Measurements from ENCODE around the gene CLEC20A.

CLEC20A gene

DNA sequence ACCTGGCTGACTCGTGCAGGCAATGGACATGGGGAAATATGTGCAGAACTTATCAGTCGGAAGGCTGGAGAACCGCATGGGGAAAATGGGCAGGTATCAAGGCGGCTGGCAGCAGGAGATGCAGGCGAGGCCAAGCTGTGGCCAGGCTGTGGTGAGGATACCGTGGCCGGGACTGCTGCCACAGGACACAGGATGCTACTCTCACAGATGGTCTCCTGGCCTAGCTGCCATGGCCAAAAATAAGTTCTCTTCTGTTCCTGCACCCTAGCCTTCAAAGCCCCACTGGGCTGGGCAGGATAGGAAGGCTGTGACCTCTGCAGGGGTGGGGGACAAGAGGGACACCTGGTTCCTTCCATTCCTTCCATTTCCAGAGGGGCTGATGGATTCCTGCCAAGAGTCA, 42.5 kb upstream of the CLEC20A start:
- H3K36me3 ChIP-seq (ENCODE audit: insufficient read depth, low read length) = no peaks in the 10 kb centered on the region
- no peak overlapping the region for H3K4me3 ChIP-seq
- no peak overlapping the region for H3K27ac ChIP-seq
- DNase-seq (ENCODE audit: low read depth, low spot score) = no peak
- H3K9ac ChIP-seq (ENCODE audit: insufficient read length) = no peak overlapping the region
- no peaks in the 10 kb centered on the region for H3K9me3 ChIP-seq (ENCODE audit: low read depth, low read length)
- TF ChIP-seq FOXP2 (optimal IDR thresholded peaks at IDR 0.05; ENCODE audit: control extremely low read depth, extremely low read length, insufficient read depth) (no peak), EZH2 (IDR thresholded peaks at IDR 0.05) (no peak), POLR2AphosphoS5 (IDR thresholded peaks at IDR 0.05; ENCODE audit: borderline replicate concordance, low read depth, low read length) (no peak)

DNA sequence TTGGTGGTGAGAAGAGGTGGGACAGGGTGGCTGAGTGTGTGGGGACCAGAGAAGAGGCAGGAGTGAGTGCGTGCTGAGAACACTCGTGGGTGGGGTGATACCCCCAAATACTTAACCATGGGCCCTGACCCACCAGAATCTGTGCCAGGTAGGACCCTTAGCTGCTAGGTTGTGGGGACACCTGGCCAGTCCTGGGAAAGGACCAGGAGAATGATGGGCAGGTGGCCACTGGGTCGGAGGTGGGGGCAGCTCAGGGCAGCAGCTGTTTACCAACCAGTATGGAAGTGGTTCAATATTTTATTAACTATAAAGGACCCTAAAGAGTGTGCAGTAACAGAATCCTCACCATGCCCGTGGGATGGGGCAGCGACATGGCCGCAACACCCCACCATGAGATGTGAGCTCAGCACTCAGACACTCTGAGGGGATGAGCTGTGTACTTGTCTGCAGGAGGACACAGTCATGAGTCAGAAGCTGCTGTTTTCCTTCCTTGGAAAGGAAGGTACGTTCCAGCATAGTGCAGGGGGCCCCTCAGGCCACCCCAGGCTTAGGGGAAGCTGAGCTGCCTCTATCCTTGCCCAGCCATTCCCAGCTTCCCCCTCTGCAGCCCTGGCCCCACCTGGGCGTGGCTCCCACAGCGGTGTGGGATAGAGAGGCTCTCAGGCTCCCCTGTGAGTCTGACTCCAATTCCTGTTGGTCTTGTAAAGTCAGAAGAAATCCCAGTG, 41.6 kb upstream of the CLEC20A start:
- H3K36me3 ChIP-seq (ENCODE audit: insufficient read depth, low read length) = no peaks in the 10 kb centered on the region
- no peak overlapping the region for H3K4me3 ChIP-seq
- TF ChIP-seq EZH2 (IDR thresholded peaks at IDR 0.05) (no peak), POLR2AphosphoS5 (IDR thresholded peaks at IDR 0.05; ENCODE audit: borderline replicate concordance, low read depth, low read length) (no peak), FOXP2 (optimal IDR thresholded peaks at IDR 0.05; ENCODE audit: control extremely low read depth, extremely low read length, insufficient read depth) (no peak)
- H3K27ac ChIP-seq = no peak overlapping the region
- H3K9ac ChIP-seq (ENCODE audit: insufficient read length) = no peak overlapping the region
- no peaks in the 10 kb centered on the region for H3K9me3 ChIP-seq (ENCODE audit: low read depth, low read length)
- no peak for DNase-seq (ENCODE audit: low read depth, low spot score)

DNA sequence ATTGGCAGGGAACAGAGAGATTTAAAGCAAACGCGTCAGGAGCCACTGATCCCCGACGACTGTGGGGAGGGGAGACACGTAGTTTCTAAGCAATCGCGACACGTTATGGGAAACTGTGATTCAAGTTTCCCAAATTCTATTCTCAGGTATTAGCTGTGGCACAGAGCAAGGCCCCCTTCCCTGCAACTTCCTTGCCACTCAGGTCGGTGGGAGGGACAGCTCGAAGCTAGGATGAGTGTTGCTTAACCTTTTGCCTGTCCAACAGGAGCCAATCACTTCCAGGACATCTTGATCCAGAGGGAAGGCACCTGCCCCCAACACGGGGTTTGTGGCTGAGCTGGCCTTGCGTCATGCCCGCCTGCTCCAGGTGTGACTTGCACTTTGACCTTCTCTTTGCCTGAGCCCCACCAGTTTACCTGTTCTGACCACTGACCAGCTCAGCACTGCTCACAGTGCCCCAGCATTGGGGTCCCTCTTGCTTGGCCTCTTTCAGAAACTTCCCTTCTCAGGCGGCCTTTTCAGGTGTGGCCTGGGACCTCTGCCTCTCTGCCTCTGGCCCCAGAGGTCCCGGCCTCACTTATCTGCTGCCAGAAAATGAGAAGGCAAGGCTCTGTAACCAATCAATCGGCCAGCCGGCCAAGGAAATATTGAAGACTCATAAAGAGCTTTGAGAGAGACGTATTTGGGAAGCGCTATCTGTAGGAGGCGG, 40.8 kb upstream of the CLEC20A start:
- H3K36me3 ChIP-seq (ENCODE audit: insufficient read depth, low read length) = no peaks in the 10 kb centered on the region
- no peak overlapping the region for H3K9ac ChIP-seq (ENCODE audit: insufficient read length)
- no peaks in the 10 kb centered on the region for H3K9me3 ChIP-seq (ENCODE audit: low read depth, low read length)
- DNase-seq (ENCODE audit: low read depth, low spot score) = no peak
- no peak overlapping the region for H3K27ac ChIP-seq
- TF ChIP-seq POLR2AphosphoS5 (IDR thresholded peaks at IDR 0.05; ENCODE audit: borderline replicate concordance, low read depth, low read length) = no peak
- TF ChIP-seq FOXP2 (optimal IDR thresholded peaks at IDR 0.05; ENCODE audit: control extremely low read depth, extremely low read length, insufficient read depth) = no peak
- H3K4me3 ChIP-seq = no peak overlapping the region

DNA sequence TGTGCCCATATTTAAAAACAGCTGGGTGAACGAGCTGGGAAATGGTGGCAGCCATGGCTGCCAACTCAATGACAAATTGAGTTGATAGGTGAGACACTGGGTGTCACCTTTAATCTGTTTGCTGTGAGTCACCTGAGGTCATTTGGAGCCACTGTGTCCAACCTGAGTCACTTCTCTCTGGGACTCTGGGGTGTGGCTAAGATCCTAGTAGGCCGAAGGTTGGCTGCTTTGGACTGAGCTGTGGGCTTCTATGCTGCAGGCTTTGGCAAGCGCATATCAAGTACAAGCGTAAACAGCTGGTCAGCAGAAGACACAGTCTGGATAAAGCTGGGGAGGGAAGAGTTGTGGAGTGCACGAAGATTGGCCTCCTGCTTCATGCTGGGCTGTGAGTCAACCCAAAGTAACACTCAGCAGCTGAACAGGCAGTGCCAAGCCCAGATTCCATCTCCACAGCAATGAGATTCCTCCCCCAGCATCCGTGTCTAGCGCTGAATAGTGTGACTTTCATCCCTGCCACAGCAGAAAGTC, 40.1 kb upstream of the CLEC20A start:
- H3K4me3 ChIP-seq = no peak overlapping the region

DNA sequence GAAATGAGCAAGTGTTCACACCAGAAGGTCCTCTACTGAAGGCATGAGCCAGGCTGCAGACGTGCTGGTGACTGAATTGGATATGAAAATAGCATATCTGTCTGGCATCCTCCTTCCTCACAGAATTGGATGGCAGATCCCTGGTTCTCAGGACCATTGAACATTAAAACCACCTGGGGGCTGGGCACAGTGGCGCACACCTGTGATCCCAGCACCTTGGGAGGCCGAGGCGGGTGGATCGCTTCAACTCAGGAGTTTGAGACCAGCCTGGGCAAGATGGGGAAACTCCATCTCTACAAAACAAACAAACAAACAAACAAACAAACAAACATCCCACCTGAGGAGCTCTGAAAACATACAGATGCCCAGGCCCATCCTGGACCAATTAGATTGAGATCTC, 39.6 kb upstream of the CLEC20A start:
- Histone ChIP-seq H3K9ac (ENCODE audit: insufficient read length) (no peak overlapping the region), H3K27ac (no peak overlapping the region), H3K4me3 (no peak overlapping the region)

More for the DNA sequence above, 40.1 kb upstream of the CLEC20A start:
- Histone ChIP-seq H3K27ac (no peak overlapping the region), H3K9ac (ENCODE audit: insufficient read length) (no peak overlapping the region), H3K9me3 (ENCODE audit: low read depth, low read length) (no peaks in the 10 kb centered on the region), H3K36me3 (ENCODE audit: insufficient read depth, low read length) (no peaks in the 10 kb centered on the region)
- no peak for TF ChIP-seq FOXP2 (optimal IDR thresholded peaks at IDR 0.05; ENCODE audit: control extremely low read depth, extremely low read length, insufficient read depth)
- no peak for TF ChIP-seq EZH2 (IDR thresholded peaks at IDR 0.05)
- no peak for TF ChIP-seq POLR2AphosphoS5 (IDR thresholded peaks at IDR 0.05; ENCODE audit: borderline replicate concordance, low read depth, low read length)
- DNase-seq (ENCODE audit: low read depth, low spot score) = no peak

DNA sequence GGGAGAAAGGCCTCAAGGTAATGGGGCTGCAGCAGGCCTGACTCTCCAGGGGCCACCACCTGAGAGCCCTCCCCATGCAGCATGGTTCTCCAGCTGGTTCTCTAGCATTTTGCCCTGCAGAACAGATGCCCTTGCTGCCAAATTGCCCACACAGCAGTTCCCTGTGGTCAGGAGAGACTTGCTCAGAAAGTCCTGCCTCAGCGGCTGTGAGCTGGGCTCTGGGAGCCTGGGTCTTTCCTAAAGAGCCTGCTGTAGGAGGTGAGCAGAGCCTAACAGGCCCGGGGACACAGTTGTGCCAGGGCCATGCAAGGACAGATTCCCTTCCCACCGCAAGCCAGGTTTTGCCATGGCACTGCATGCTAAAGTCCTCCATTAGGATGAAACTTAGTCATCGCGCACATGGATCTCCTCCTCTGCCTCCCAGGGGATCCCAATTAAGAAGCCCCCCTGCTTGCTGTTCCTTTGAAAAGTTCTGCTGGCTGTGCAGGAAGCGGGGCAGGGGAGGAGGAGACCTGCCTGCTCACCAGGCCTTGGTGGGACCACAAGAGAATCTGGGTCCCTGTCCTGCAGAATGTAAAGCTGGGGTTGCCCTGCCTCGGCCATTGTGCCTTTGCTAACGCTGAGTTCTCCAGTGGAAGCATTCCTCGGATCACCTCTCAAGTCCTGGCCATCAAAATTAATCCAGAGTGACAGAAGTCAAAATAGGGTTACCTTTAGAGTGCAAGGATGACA, 37.5 kb upstream of the CLEC20A start:
- H3K9me3 ChIP-seq (ENCODE audit: low read depth, low read length) = no peaks in the 10 kb centered on the region
- H3K9ac ChIP-seq (ENCODE audit: insufficient read length) = no peak overlapping the region
- TF ChIP-seq FOXP2 (optimal IDR thresholded peaks at IDR 0.05; ENCODE audit: control extremely low read depth, extremely low read length, insufficient read depth) (no peak), EZH2 (IDR thresholded peaks at IDR 0.05) (no peak), POLR2AphosphoS5 (IDR thresholded peaks at IDR 0.05; ENCODE audit: borderline replicate concordance, low read depth, low read length) (no peak)
- DNase-seq (ENCODE audit: low read depth, low spot score) = no peak
- no peaks in the 10 kb centered on the region for H3K36me3 ChIP-seq (ENCODE audit: insufficient read depth, low read length)
- no peak overlapping the region for H3K4me3 ChIP-seq
- H3K27ac ChIP-seq = no peak overlapping the region

More for the DNA sequence above, 39.6 kb upstream of the CLEC20A start:
- Histone ChIP-seq H3K9me3 (ENCODE audit: low read depth, low read length) (no peaks in the 10 kb centered on the region), H3K36me3 (ENCODE audit: insufficient read depth, low read length) (no peaks in the 10 kb centered on the region)
- DNase-seq (ENCODE audit: low read depth, low spot score) = no peak
- TF ChIP-seq POLR2AphosphoS5 (IDR thresholded peaks at IDR 0.05; ENCODE audit: borderline replicate concordance, low read depth, low read length) (no peak), FOXP2 (optimal IDR thresholded peaks at IDR 0.05; ENCODE audit: control extremely low read depth, extremely low read length, insufficient read depth) (no peak), EZH2 (IDR thresholded peaks at IDR 0.05) (no peak)

DNA sequence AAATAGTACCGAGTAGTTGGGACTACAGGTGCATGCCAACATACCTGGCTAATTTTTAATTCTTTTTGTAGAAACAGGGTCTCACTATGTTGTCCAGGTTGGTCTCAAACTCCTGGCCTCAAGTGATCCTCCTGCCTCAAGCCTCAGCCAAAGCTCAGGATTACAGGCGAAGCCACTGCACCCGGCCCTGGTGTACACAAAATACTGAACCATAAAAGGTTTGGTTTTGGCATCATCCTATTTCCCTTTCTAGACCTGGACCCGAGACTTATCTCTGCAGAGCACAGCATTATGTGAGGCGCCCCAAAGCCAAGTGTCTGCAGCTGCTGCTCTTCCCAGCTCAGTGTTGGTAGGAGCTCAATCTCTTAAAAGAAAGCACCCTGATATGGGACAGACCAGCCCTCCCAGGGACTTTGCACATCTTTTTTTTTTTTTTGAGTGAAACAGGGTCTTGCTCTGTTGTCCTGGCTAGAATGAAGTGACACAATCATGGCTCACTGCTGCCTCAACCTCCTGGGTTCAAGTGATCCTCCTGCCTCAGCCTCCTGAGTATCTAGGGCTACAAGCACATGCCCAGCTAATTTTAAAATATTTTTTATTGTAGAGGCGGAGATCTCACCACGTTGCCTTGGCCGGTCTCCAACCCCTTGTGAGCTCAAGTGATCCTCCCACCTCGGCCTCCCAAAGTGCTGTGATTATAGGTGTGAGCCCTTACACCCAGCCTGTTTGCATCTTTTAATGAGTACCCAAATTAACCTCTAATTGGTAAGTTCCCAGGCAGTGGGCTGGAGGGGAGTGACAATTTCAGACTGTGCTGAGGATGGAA, 36.6 kb upstream of the CLEC20A start:
- no peak for DNase-seq (ENCODE audit: low read depth, low spot score)
- Histone ChIP-seq H3K27ac (no peak overlapping the region), H3K36me3 (ENCODE audit: insufficient read depth, low read length) (no peaks in the 10 kb centered on the region), H3K9me3 (ENCODE audit: low read depth, low read length) (no peaks in the 10 kb centered on the region), H3K4me3 (no peak overlapping the region), H3K9ac (ENCODE audit: insufficient read length) (no peak overlapping the region)
- TF ChIP-seq FOXP2 (optimal IDR thresholded peaks at IDR 0.05; ENCODE audit: control extremely low read depth, extremely low read length, insufficient read depth) (no peak), POLR2AphosphoS5 (IDR thresholded peaks at IDR 0.05; ENCODE audit: borderline replicate concordance, low read depth, low read length) (no peak)

All from SK-N-MC (cell line).